A172 (cell line): Measurements from ENCODE around the gene ZIC1. TPM values are rescaled to one million over a fixed set of nuclear protein-coding genes. Genes with fewer than 3 reads are reported as not detected.

Experiments
- DNase-seq: peaks from one replicate; pipeline ENCODE4 v3.0.0-alpha.2; 2015; ENCODE audit warnings: low spot score
- total RNA-seq: library from RNA; depleted of rRNA; stranded (reverse); fragments of >200 nt; shearing (Covaris generic); gene quantifications from 2 replicates; pipeline ENCODE4 v1.2.3, GENCODE V29; 2014

The ZIC1 gene
- total RNA-seq, 1 experiment from 2014 or later = 18.9 TPM

DNA sequence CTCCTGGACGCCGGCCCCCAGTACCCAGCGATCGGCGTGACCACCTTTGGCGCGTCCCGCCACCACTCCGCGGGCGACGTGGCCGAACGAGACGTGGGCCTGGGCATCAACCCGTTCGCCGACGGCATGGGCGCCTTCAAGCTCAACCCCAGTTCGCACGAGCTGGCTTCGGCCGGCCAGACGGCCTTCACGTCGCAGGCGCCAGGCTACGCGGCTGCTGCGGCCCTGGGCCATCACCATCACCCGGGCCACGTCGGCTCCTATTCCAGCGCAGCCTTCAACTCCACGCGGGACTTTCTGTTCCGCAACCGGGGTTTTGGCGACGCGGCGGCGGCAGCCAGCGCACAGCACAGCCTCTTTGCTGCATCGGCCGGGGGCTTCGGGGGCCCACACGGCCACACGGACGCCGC lies 956 bp downstream of the ZIC1 start:
- no peak for DNase-seq

- DNase-seq = peak; percentile 41
Measured at GRCh38 chr3:147410526-147411237, 1.5 kb downstream of the ZIC1 start.

DNA sequence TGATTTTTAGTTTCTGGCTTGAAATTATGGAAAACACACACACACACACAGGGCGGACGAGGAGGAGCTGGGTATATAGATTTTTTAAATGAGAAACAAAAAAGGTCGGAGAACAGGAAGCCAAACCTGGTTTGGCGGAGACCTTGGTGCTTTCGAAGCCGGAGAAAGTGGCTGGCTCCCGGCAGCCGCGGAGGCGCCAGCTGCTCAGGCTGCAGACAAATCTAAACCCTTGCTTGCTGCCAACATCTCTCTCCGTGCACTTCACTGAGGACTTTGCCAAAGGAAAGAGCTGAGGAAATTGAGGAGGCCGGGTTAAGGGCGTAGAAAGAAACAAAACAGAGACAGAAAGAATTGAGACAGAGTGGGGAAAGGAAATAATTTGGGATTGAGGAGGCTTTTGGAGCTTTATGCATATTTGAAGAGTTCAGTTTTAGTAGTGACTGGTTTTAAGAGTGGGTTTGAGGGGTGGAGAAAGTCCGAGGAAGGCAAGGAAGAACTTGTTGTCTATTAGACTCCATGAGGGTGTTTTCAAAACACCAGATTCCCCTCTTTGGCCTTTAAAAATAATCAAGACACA lies 2.2 kb downstream of the ZIC1 start:
- peak; percentile 11 for DNase-seq

GRCh38 chr3:147411815-147412241 lies 2.7 kb downstream of the ZIC1 start:
- DNase-seq = peak; percentile 14

DNA sequence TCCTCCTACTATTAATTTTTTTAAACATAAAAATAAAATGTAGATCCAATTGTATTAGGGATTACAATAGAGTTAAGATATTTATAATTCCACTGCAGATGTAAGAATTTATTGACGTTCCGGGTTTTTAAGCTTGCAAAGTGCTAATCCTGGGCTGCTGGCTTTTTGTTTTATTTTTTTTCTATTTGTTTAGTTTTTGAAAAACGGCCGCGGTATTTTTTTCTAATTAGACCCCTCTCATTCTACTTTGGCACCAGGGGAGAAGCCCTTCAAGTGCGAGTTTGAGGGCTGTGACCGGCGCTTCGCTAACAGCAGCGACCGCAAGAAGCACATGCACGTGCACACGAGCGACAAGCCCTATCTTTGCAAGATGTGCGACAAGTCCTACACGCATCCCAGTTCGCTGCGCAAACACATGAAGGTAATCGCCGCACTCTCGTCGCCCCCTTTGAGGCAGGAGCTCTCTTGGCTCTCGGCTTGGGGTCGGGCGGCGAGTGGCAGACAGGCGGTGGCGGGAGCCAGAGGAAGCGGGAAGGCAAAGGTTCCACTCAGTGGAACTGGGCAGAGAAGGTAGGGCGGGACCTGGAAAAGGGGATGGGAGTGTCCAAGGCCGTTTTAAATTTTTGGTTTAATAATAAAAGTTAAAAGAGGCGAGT lies 3.2 kb downstream of the ZIC1 start:
- DNase-seq = no peak

GRCh38 chr3:147412917-147413685 lies 3.9 kb downstream of the ZIC1 start:
- no peak for DNase-seq

GRCh38 chr3:147413686-147414389 lies 4.7 kb downstream of the ZIC1 start:
- DNase-seq = no peak

DNA sequence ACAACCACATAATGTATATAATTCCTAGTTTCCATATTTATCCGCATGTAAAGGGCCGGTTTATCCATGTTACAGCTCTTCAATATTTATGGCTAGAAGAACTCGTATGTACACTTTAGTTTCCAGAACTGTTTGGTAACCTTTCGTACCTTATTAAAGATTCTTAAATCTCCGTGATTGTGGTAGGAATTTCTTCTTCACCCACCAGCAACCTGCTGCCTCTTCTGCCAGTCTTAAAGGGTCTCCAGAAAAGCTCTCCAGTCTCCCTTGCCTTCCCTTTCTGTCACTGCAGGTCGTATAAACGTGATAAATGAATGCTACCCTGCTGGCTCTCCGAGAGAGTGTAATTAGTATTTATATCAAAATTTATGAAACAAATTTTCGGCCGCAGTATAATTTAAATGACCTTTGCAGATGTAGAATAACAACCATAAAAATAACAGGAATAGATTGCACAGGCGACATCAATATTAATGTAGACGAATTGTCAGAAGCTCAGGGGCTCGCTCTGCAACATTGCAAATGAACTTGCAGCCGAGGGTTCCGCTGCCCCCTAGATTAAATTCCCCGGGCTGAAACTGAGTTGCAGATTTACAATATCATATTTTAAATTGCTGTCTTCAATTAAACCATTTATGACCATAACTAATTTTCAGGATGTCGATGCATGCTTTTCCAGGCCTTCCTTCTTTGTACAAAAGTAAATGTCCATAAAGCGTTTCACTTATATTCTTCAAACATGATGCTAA lies 5.4 kb downstream of the ZIC1 start:
- DNase-seq = no peak

DNA sequence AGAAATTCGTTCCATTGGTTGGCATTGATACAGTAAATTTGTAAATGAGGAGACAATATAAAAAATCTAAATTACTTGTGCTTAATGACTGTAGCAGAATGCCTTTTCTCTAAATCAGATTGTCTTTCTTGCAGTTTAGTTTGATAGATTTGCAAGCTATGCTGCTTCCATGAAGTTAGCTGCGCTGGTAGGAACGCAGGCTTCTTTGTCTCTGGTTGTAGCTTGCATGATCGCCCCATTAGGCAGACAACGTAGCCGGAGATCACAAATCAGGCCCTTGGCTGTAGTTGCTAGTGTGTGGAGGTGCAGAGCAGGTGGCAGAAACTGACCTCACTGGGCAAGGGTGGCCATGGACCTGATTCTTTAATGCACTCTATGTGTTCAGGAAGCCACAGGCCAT lies 6.1 kb downstream of the ZIC1 start:
- DNase-seq = no peak

DNA sequence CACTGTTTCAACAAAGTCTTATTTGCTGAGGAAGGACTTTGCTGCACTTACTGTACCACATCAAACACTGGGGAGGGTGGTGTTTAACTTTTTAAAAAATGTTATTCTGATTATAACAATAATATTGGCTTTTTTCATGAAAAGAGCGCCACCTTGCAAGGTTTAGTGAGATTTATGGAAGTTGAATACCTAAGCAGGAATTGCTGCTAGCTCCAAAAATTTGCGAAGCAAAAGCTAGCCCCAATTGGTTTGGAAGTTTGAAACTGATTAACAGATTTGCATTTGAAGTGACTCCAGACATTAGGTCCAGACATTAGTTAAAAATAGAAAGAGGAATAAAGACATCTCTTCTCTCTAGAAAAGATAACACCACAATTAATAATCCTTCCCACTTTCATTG lies 6.7 kb downstream of the ZIC1 start:
- DNase-seq = no peak

DNA sequence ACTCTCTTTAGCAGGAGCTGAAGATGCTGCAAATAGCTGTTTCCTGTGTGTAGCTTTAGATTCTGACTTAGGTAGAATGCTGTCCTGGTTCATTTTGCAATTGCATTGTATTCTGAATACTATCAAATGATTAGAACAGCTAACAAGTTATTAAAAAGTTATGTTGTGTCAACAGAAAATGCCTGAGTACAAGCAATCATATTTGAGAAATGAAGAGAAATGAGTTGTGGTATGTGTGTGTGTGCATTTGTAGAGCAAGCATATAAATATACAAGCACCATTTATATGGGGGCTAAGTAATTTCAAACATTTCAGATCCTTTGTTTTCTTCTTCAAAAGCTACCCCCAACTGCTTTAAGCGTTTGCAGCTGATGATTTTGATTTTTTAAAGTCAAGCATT lies 7.8 kb downstream of the ZIC1 start:
- DNase-seq = no peak

GRCh38 chr3:147417551-147418295 lies 8.6 kb downstream of the ZIC1 start:
- DNase-seq = no peak

DNA sequence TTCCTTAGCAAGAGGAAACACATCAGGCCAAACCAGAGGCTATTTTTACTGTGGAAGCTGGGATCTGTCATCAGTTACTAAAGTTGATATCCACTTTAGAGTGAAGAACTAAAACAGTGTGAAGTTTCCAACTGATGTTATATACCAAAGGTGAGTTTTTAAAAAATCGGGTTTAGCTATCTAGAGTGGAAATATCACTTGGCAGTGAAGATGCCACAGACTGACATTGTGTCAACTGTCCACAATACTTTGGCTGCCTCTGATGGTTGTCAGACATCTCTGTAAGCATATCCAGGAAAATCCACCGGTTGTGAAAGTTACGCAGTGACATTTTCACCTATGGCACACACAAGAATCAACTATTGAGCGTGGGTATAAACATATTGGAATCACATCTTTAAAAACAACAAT lies 9.2 kb downstream of the ZIC1 start:
- DNase-seq = no peak

DNA sequence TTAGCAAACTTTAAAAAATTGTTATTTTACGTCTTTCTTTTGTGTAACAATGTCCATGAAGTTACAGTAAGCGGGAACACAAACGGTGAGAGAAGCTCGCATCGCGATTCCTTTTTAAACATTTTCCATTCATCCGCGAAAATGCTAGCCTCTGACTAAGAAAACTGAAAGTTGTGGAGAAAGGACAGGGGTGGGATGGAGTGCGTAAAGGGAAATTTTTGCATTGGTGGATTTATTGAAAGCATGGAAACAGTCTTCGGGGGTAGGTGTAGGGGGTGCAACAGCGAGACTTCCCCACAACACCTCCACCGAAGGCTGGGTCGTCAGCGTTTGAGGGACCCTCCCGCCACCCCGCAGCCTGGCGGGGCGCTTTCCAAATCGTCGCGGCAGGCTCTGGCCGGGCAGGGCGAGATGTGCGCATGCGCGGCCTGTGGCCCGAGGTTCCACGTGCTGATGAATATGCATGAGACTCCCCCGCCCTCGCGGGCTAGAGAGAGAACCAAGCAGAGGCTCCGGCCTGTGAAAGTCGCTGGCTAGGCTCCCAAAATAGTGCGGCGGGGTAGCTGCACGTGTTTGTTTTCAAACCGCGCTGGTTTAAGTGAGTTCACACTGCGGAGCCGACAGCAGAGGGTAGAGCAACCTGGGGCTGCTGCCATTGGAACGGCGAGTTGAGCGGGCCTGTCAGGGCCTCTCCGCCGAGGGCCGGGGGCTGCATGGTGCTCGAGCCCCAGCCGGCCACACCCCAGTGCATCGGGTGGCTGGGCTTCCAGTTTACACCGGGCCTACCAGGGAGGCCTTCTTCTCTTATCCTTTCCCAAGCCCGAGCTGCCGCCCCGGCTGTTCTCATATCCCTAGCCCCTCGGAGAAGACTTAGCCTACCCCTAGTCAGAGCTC lies 9.9 kb downstream of the ZIC1 start:
- DNase-seq = peak; percentile 65

GRCh38 chr3:147419781-147420224 lies 10.6 kb downstream of the ZIC1 start:
- DNase-seq = no peak

DNA sequence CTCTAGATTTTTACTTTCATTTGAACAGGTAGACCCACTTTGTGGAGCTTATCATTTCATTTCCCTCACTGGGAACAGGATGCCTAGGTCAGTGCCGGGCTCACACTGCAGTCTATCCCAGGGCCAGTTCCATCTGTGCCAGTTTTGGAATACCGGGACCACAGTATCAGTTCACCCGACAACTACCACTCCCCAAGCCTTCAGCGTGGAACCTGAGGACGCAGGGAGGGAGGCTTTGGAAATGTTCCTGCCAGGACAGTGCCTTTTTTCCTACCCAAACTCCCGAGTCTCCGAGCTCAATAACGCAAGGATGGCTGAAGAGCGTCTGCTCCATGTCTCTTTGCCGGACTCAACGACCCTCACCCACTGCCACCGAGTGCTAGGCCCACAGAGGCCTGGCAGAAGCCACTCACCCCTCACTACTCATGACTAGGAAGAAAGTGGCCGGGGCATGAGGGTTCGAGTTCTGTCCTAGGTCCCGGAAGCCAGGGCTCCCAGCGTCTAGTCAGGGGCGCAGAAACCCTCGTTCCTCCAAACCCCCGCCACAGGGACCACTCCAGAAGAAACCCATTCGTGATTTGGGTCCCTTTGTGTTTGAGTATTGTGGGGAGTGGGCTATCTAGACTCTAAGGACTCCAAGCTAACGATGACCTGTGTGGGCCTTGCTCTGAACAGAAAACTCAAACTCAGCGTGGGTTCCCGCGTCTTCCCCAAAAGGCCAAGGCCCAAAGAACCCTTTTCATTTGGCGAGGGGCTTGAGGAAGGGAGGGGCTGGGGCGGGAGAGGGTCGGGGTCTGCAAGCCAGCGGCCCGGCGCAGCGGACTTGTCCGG lies 11.4 kb downstream of the ZIC1 start:
- DNase-seq = no peak

GRCh38 chr3:147421184-147421912 lies 12.2 kb downstream of the ZIC1 start:
- no peak for DNase-seq

- DNase-seq = no peak
Measured at GRCh38 chr3:147422196-147422595, 13.0 kb downstream of the ZIC1 start.
